ELR (cell line): ENCODE data around the gene PHLDB3.

ENCODE experiments used
- DNase-seq: peaks from one replicate; pipeline ENCODE4 v3.0.0-alpha.2; 2015; ENCODE audit warnings: low read depth

Gene PHLDB3

GRCh38 chr19:43496960-43497359 lies 7.6 kb downstream of the PHLDB3 start:
- DNase-seq: no peak

- DNase-seq: no peak
Observed at GRCh38 chr19:43495082-43495481, 9.5 kb downstream of the PHLDB3 start.

GRCh38 chr19:43490759-43491158 lies 13.8 kb downstream of the PHLDB3 start:
- no peak for DNase-seq

GRCh38 chr19:43489979-43490599 lies 14.5 kb downstream of the PHLDB3 start:
- DNase-seq: no peak

- DNase-seq: no peak
Observed at GRCh38 chr19:43489310-43489709, 15.2 kb downstream of the PHLDB3 start.

- DNase-seq: no peak
Observed at GRCh38 chr19:43488179-43488578, 16.4 kb downstream of the PHLDB3 start.

GRCh38 chr19:43486412-43486811 lies 18.1 kb downstream of the PHLDB3 start:
- DNase-seq: no peak

GRCh38 chr19:43485951-43486350 lies 18.6 kb downstream of the PHLDB3 start:
- no peak for DNase-seq

GRCh38 chr19:43483281-43483680 lies 21.3 kb downstream of the PHLDB3 start:
- no peak for DNase-seq

GRCh38 chr19:43482193-43482592 lies 22.4 kb downstream of the PHLDB3 start:
- DNase-seq: no peak

- no peak for DNase-seq
Observed at GRCh38 chr19:43481701-43482100, 22.8 kb downstream of the PHLDB3 start.

- no peak for DNase-seq
Observed at GRCh38 chr19:43480574-43480973, 24.0 kb downstream of the PHLDB3 start.

GRCh38 chr19:43479961-43480561 lies 24.5 kb downstream of the PHLDB3 start:
- DNase-seq: no peak

- DNase-seq: no peak
Observed at GRCh38 chr19:43479226-43479625, 25.3 kb downstream of the PHLDB3 start.

GRCh38 chr19:43478323-43478722 lies 26.2 kb downstream of the PHLDB3 start:
- no peak for DNase-seq

GRCh38 chr19:43476606-43477005 lies 27.9 kb downstream of the PHLDB3 start:
- DNase-seq: peak; percentile 84

- peak; percentile 94 for DNase-seq
Observed at GRCh38 chr19:43474986-43475705, 29.4 kb downstream of the PHLDB3 start.

- no peak for DNase-seq
Observed at GRCh38 chr19:43474487-43474886, 30.1 kb downstream of the PHLDB3 start.

- DNase-seq: no peak
Observed at GRCh38 chr19:43471091-43471490, 33.5 kb downstream of the PHLDB3 start.

GRCh38 chr19:43470288-43470687 lies 34.3 kb downstream of the PHLDB3 start:
- DNase-seq: peak; percentile 98

- no peak for DNase-seq
Observed at GRCh38 chr19:43469160-43469480, 35.4 kb downstream of the PHLDB3 start.

- DNase-seq: no peak
Observed at GRCh38 chr19:43468354-43469159, 36.0 kb downstream of the PHLDB3 start.

- peak; percentile 77 for DNase-seq
Observed at GRCh38 chr19:43467730-43468129, 36.8 kb downstream of the PHLDB3 start.
